SH-SY5Y (cell line): ENCODE data around the gene PDZRN3.

ENCODE experiments used
- GATA2 ChIP-seq: IDR thresholded peaks from 2 replicates; pipeline ENCODE4 v1.6.1; 2011; ENCODE audit warnings: mild to moderate bottlenecking, low read depth, low read length
- GATA3 ChIP-seq: IDR thresholded peaks from 2 replicates; pipeline ENCODE4 v1.6.1; 2011; ENCODE audit warnings: low read depth, mild to moderate bottlenecking, low read length, moderate library complexity

- TF ChIP-seq GATA2 (no peak), GATA3 (no peak)
Observed at GRCh38 chr3:73601481-73601880, 23.3 kb downstream of the PDZRN3 start.
